GM10248 (cell line): ENCODE data around the gene TMPRSS13.

ENCODE experiments used
- CTCF ChIA-PET: fragments of 300-600 bp; sonication (Branson Sonifier 250); formaldehyde crosslinking; extraction: SDS; loops from one replicate; lab custom pipeline; 2021; ENCODE audit warnings: antibody characterized with exemption; lab: Yijun Ruan, JAX
- POLR2A ChIA-PET: fragments of 350-650 bp; sonication (Branson Sonifier 250); formaldehyde crosslinking; extraction: SDS; loops from one replicate; lab custom pipeline; 2020; ENCODE audit warnings: antibody characterized with exemption; lab: Yijun Ruan, JAX
- DNase-seq: peaks from one replicate; pipeline ENCODE4 v3.0.0; 2012; ENCODE audit errors: extremely low spot score
- CTCF ChIP-seq: IDR thresholded peaks from 2 replicates; pipeline ENCODE4 v1.5.1; 2012; ENCODE audit warnings: mild to moderate bottlenecking, low read depth; ENCODE audit errors: extremely low read depth, missing control alignments, control extremely low read depth

The TMPRSS13 gene

GRCh38 chr11:117888139-117888566 lies 41.0 kb downstream of the TMPRSS13 start:
- POLR2A ChIA-PET: no interaction called here
- CTCF ChIA-PET: no interaction called here
- DNase-seq: no peak
- TF ChIP-seq CTCF: no peak

- no peak for TF ChIP-seq CTCF
- ChIA-PET CTCF (no interaction called here), POLR2A (no interaction called here)
- no peak for DNase-seq
Measured at GRCh38 chr11:117887431-117888138, 41.6 kb downstream of the TMPRSS13 start.

GRCh38 chr11:117885777-117886176 lies 43.4 kb downstream of the TMPRSS13 start:
- CTCF ChIA-PET: interaction anchor here (1.0 to 1.5 kb wide), 2 partner anchors 61 to 78 kb away, joined by 3 read pairs; no protein-coding TSS in a partner anchor
- DNase-seq: no peak
- TF ChIP-seq CTCF: no peak
- POLR2A ChIA-PET: no interaction called here

GRCh38 chr11:117884994-117885393 lies 44.2 kb downstream of the TMPRSS13 start:
- ChIA-PET POLR2A (no interaction called here), CTCF (interaction anchor here (0.8 to 1.5 kb wide), 6 partner anchors 16 to 77 kb away, joined by 3 read pairs; no protein-coding TSS in a partner anchor)
- no peak for DNase-seq
- TF ChIP-seq CTCF: no peak

- DNase-seq: no peak
- ChIA-PET CTCF (interaction anchor here (0.8 to 1.1 kb wide), 2 partner anchors 15 to 19 kb away, joined by 4 read pairs; no protein-coding TSS in a partner anchor), POLR2A (no interaction called here)
- TF ChIP-seq CTCF: no peak
Measured at GRCh38 chr11:117883063-117883462, 46.1 kb downstream of the TMPRSS13 start.

- TF ChIP-seq CTCF: no peak
- CTCF ChIA-PET: interaction anchor here (0.8 to 1.1 kb wide), 2 partner anchors 16 to 19 kb away, joined by 4 read pairs; no protein-coding TSS in a partner anchor
- DNase-seq: no peak
- POLR2A ChIA-PET: no interaction called here
Measured at GRCh38 chr11:117882311-117882905, 46.8 kb downstream of the TMPRSS13 start.
